CD4-positive, alpha-beta T cell (primary cell): ENCODE measurements around the gene ANKDD1B. TPM values are rescaled to one million over a fixed set of nuclear protein-coding genes. Genes with fewer than 3 reads are reported as not detected.

ENCODE experiments used
- ATAC-seq: fragments of 200-7000 bp; cut with Tn5 transposase; one replicate; pipeline ENCODE4 v1.10.0; 2022; ENCODE audit warnings: mild to moderate bottlenecking; ENCODE audit not compliant: poor library complexity
- CTCF ChIA-PET: fragments of 350-600 bp; sonication (Branson Sonifier 250); formaldehyde crosslinking; loops from one replicate; lab custom pipeline; 2021; ENCODE audit warnings: antibody characterized with exemption, inconsistent platforms; lab: Charles Lee
- POLR2A ChIA-PET: fragments of 350-600 bp; sonication (Branson Sonifier 250); formaldehyde crosslinking; loops from one replicate; lab custom pipeline; 2021; ENCODE audit warnings: antibody characterized with exemption, inconsistent platforms; lab: Charles Lee
- DNase-seq, 14 experiments: peaks; one replicate each; pipeline ENCODE4 v3.0.0-alpha.2; 2013 to 2020; ENCODE audit warnings: mixed read lengths in 2 of 14
- H3K27ac ChIP-seq, 2 donors: one replicate each; pipeline versions ENCODE4 v1.5.1 to v1.7.0; 2013; ENCODE audit warnings: low read length in 2 of 2, low read depth in 1 of 2, mild to moderate bottlenecking in 1 of 2
- H3K27me3 ChIP-seq, 2 experiments: 1 replicate in 1 of 2; 2 replicates in 1 of 2; pipeline versions ENCODE4 v1.6.1 to v1.7.0; 2013; ENCODE audit warnings: low read length in 2 of 2, control low read depth in 1 of 2, mild to moderate bottlenecking in 1 of 2, moderate library complexity in 1 of 2; ENCODE audit not compliant: insufficient read depth in 2 of 2, control insufficient read depth in 1 of 2
- H3K36me3 ChIP-seq: one replicate; pipeline ENCODE4 v1.6.1; 2013; ENCODE audit warnings: low read length, control low read depth; ENCODE audit not compliant: insufficient read depth
- H3K4me1 ChIP-seq: one replicate; pipeline ENCODE4 v1.6.1; 2013; ENCODE audit warnings: low read length, control low read depth; ENCODE audit not compliant: insufficient read depth
- H3K4me3 ChIP-seq: one replicate; pipeline ENCODE4 v1.5.1; 2013; ENCODE audit warnings: mild to moderate bottlenecking, low read length, moderate library complexity
- H3K9me3 ChIP-seq, 2 experiments: 1 replicate in 1 of 2; 2 replicates in 1 of 2; pipeline versions ENCODE4 v1.6.1 to v1.7.0; 2013; ENCODE audit warnings: low read length in 2 of 2, mild to moderate bottlenecking in 2 of 2, control low read depth in 1 of 2, moderate library complexity in 1 of 2; ENCODE audit not compliant: control insufficient read depth in 1 of 2, insufficient read depth in 1 of 2
- H3K27ac Mint-ChIP-seq: one replicate; pipeline ENCODE4 v1.8.0; 2020; ENCODE audit warnings: mixed read lengths
- H3K27me3 Mint-ChIP-seq: one replicate; pipeline ENCODE4 v1.8.0; 2021; ENCODE audit warnings: mixed read lengths
- H3K36me3 Mint-ChIP-seq: one replicate; pipeline ENCODE4 v1.8.0; 2021; ENCODE audit warnings: low read depth, mixed read lengths
- H3K4me1 Mint-ChIP-seq: one replicate; pipeline ENCODE4 v1.8.0; 2021; ENCODE audit warnings: low read depth, mixed read lengths
- H3K4me3 Mint-ChIP-seq: one replicate; pipeline ENCODE4 v1.8.0; 2020; ENCODE audit warnings: mild to moderate bottlenecking, mixed read lengths
- H3K9me3 Mint-ChIP-seq: one replicate; pipeline ENCODE4 v1.8.0; 2020; ENCODE audit warnings: mixed read lengths
- intact Hi-C, 2 experiments: fragments of 100-400 bp; cut with DNase I in 1 of 2; cut with micrococcal nuclease in 1 of 2; formaldehyde crosslinking; loops; one replicate each; pipeline versions ENCODE4 v1.15.1 to v1.9.0; 2023 to 2025; cut with DNase I, micrococcal nuclease
- total RNA-seq, 174 experiments: library from RNA in 2 of 174; stranded (reverse) in 2 of 174; gene quantifications; one replicate each; pipeline ENCODE4 v1.2.3 and lab custom pipeline; 2021 to 2026
- TF ChIP-seq, protein P1 (sequence below): fragments of 200-600 bp; IDR thresholded peaks from one replicate; pipeline ENCODE4 v1.8.0; 2022; ENCODE audit warnings: antibody characterized with exemption, mild to moderate bottlenecking

The ANKDD1B gene
- total RNA-seq, 2 experiments from 2014 or later: 0.30 TPM; not detected in 1

DNA sequence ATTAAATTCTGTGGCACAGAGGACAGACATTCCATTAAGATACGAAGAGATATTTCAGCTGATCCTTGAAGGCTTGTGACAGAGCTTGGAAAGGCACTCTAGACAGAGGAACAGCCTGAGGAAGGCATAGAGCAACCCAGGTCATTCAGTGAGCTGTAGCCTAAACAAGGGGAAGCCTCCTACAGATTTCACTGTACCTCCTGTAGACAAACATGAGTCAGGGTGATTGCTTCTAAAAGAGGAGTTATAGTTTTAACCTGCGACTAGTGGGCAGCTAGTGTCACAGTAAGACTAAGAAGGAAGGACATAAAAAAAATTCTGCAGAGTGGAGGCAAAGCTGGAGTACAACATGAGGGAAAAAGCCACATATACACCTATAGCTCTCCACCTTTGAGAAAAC lies 43.5 kb upstream of the ANKDD1B start:
- no peak overlapping the region for H3K4me3 ChIP-seq
- peaks cover 12% of the 10 kb centered on the region for H3K36me3 ChIP-seq
- POLR2A ChIA-PET: no interaction called here
- Mint-ChIP-seq H3K9me3 (no peaks in the 10 kb centered on the region), H3K27me3 (no peaks in the 10 kb centered on the region), H3K4me3 (no peak overlapping the region), H3K4me1 (peaks cover 16% of the 10 kb centered on the region), H3K36me3 (peaks cover 80% of the 10 kb centered on the region), H3K27ac (no peak overlapping the region)
- intact Hi-C loops: no loop called here
- no peak for ATAC-seq
- H3K27ac ChIP-seq: no peak overlapping the region
- no peaks in the 10 kb centered on the region for H3K27me3 ChIP-seq
- peaks cover 17% of the 10 kb centered on the region for H3K4me1 ChIP-seq
- peaks cover 0 to 5% of the 10 kb centered on the region in 2 experiments for H3K9me3 ChIP-seq
- peak in 1 of 14 experiments; percentile 8 for DNase-seq
- CTCF ChIA-PET: interaction anchor here (1.2 kb wide), 1 partner anchor 12 kb away, joined by 4 read pairs; no protein-coding TSS in a partner anchor
- TF ChIP-seq, protein P1, sequence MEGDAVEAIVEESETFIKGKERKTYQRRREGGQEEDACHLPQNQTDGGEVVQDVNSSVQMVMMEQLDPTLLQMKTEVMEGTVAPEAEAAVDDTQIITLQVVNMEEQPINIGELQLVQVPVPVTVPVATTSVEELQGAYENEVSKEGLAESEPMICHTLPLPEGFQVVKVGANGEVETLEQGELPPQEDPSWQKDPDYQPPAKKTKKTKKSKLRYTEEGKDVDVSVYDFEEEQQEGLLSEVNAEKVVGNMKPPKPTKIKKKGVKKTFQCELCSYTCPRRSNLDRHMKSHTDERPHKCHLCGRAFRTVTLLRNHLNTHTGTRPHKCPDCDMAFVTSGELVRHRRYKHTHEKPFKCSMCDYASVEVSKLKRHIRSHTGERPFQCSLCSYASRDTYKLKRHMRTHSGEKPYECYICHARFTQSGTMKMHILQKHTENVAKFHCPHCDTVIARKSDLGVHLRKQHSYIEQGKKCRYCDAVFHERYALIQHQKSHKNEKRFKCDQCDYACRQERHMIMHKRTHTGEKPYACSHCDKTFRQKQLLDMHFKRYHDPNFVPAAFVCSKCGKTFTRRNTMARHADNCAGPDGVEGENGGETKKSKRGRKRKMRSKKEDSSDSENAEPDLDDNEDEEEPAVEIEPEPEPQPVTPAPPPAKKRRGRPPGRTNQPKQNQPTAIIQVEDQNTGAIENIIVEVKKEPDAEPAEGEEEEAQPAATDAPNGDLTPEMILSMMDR: no peak

DNA sequence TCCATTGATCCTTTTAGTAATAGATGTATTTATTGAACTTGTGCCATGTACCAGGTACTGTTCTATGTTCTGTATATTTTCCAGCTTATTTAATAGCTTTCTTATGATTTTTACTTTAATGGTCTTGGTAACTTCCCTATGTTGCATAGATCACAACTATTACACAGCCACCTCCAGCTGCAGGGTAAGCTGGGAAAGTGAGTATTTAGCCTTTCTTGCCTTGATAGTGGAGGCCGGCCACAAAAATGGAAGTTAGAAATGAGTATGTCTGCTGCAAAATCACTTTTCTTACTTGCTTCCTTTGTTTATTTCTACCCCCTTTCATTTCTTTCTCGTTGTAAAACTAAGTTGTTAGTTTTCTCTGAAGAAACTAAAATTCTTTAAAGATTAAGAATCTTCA lies 43.1 kb upstream of the ANKDD1B start:
- H3K4me3 ChIP-seq: no peak overlapping the region
- DNase-seq (no peak), ATAC-seq (no peak)
- peaks cover 0 to 1% of the 10 kb centered on the region in 2 experiments for H3K9me3 ChIP-seq
- intact Hi-C loops: no loop called here
- Mint-ChIP-seq H3K27me3 (no peaks in the 10 kb centered on the region), H3K27ac (no peak overlapping the region), H3K4me3 (no peak overlapping the region), H3K9me3 (no peaks in the 10 kb centered on the region), H3K36me3 (peaks cover 79% of the 10 kb centered on the region), H3K4me1 (peaks cover 16% of the 10 kb centered on the region)
- peaks cover 12% of the 10 kb centered on the region for H3K36me3 ChIP-seq
- H3K4me1 ChIP-seq: peaks cover 17% of the 10 kb centered on the region
- H3K27ac ChIP-seq: no peak overlapping the region
- ChIA-PET CTCF (interaction anchor here (1.2 kb wide), 1 partner anchor 11 kb away, joined by 4 read pairs; no protein-coding TSS in a partner anchor), POLR2A (no interaction called here)
- TF ChIP-seq, protein P1: no peak
- no peaks in the 10 kb centered on the region for H3K27me3 ChIP-seq

DNA sequence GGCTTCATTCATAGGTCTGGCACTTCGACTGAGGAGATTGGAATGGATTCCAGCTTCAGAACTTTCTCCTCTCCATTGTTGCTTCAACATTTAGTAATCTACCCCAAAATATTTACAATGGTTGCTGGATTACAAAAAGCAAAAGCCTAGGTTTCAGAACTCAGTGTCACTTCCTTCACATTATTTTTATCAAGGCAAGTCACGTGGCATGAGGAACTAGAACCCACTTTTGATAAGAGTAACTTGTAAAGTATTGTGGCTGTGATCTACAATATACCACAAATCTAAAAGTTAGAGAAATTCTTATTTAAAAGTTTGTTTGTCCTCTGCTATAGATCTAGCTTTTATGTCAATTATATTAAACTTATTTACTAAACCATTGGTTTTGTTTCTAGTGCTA lies 39.7 kb upstream of the ANKDD1B start:
- peaks cover 18% of the 10 kb centered on the region for H3K36me3 ChIP-seq
- H3K27ac ChIP-seq: no peak overlapping the region
- H3K4me1 Mint-ChIP-seq: peaks cover 15% of the 10 kb centered on the region
- no peaks in the 10 kb centered on the region for H3K9me3 ChIP-seq
- no peaks in the 10 kb centered on the region for H3K27me3 Mint-ChIP-seq
- H3K27ac Mint-ChIP-seq: no peak overlapping the region
- ChIA-PET POLR2A (no interaction called here), CTCF (no interaction called here)
- H3K4me3 Mint-ChIP-seq: no peak overlapping the region
- TF ChIP-seq, protein P1: no peak
- peaks cover 5% of the 10 kb centered on the region for H3K4me1 ChIP-seq
- no peaks in the 10 kb centered on the region for H3K9me3 Mint-ChIP-seq
- intact Hi-C loops: no loop called here
- H3K27me3 ChIP-seq: no peaks in the 10 kb centered on the region
- H3K36me3 Mint-ChIP-seq: peaks cover 75% of the 10 kb centered on the region
- no peak overlapping the region for H3K4me3 ChIP-seq
- no peak for ATAC-seq
- no peak for DNase-seq
